ENCODE results near the gene LIN9. TPM values are rescaled to one million over a fixed set of nuclear protein-coding genes. Genes with fewer than 3 reads are reported as not detected.

The LIN9 gene
- total RNA-seq, 1 donor from 2014 or later, result 4.2 TPM

GRCh38 chr1:226293553-226293920 is 15.4 kb downstream of the LIN9 start:
- Mint-ChIP-seq H3K27me3 (ENCODE audit: unreplicated experiment) (no peaks in the 10 kb centered on the region), H3K9me3 (ENCODE audit: unreplicated experiment) (no peaks in the 10 kb centered on the region), H3K27ac (ENCODE audit: unreplicated experiment) (no peak overlapping the region), H3K36me3 (ENCODE audit: unreplicated experiment) (peaks cover 6% of the 10 kb centered on the region), H3K4me3 (ENCODE audit: unreplicated experiment) (no peak overlapping the region), H3K4me1 (ENCODE audit: unreplicated experiment) (no peaks in the 10 kb centered on the region)
- TF ChIP-seq CTCF (IDR thresholded peaks at IDR 0.05), result no peak
- DNase-seq (ENCODE audit: extremely low spot score, unreplicated experiment), result no peak

DNA sequence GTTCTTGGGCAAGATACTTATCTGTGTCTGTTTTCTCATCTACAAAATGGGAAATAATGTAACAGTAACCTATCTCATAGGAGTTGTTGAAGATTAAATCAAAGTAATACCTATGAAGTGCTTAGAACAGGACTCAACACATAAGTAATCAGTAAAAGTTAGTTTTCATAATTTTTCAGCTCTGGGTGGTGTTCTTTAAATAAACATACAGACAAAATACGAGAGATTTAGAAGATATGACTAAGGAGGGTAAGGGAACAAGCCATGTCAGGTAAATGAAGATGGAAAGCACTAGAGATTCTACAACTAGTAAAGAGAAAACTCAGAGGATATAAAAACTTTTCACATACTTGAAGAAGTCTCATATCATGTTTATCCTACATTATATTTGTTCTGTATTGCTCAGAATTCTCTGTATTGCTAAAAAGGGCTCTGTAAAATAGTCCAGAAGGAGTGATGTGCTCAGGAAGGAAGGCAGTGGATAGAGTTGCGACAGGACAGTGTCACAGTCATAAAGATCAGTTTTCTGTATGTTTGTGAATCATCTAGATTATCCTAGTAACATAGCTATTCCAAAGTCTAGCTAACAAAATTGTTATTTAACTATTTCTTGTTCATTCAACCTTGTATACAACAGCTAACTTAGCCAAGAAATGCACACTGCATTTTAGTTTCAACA is 16.0 kb downstream of the LIN9 start:
- DNase-seq (ENCODE audit: extremely low spot score, unreplicated experiment), result no peak
- Mint-ChIP-seq H3K36me3 (ENCODE audit: unreplicated experiment) (peaks cover 6% of the 10 kb centered on the region), H3K27me3 (ENCODE audit: unreplicated experiment) (no peaks in the 10 kb centered on the region), H3K27ac (ENCODE audit: unreplicated experiment) (no peak overlapping the region), H3K4me3 (ENCODE audit: unreplicated experiment) (no peak overlapping the region), H3K9me3 (ENCODE audit: unreplicated experiment) (no peaks in the 10 kb centered on the region), H3K4me1 (ENCODE audit: unreplicated experiment) (no peaks in the 10 kb centered on the region)
- TF ChIP-seq CTCF (IDR thresholded peaks at IDR 0.05), result no peak

- no peak for DNase-seq (ENCODE audit: extremely low spot score, unreplicated experiment)
These were observed 21.4 kb downstream of the LIN9 start for GRCh38 chr1:226287587-226287986.

GRCh38 chr1:226281058-226281457 is 27.9 kb downstream of the LIN9 start:
- Mint-ChIP-seq H3K27me3 (ENCODE audit: unreplicated experiment) (no peaks in the 10 kb centered on the region), H3K36me3 (ENCODE audit: unreplicated experiment) (peaks cover 8% of the 10 kb centered on the region), H3K9me3 (ENCODE audit: unreplicated experiment) (no peaks in the 10 kb centered on the region), H3K4me3 (ENCODE audit: unreplicated experiment) (no peak overlapping the region), H3K4me1 (ENCODE audit: unreplicated experiment) (no peaks in the 10 kb centered on the region), H3K27ac (ENCODE audit: unreplicated experiment) (no peak overlapping the region)
- no peak for DNase-seq (ENCODE audit: extremely low spot score, unreplicated experiment)
- no peak for TF ChIP-seq CTCF (IDR thresholded peaks at IDR 0.05)

More at GRCh38 chr1:226287587-226287986, 21.4 kb downstream of the LIN9 start:
- Mint-ChIP-seq H3K27me3 (ENCODE audit: unreplicated experiment) (no peaks in the 10 kb centered on the region), H3K27ac (ENCODE audit: unreplicated experiment) (no peak overlapping the region), H3K4me3 (ENCODE audit: unreplicated experiment) (no peak overlapping the region), H3K9me3 (ENCODE audit: unreplicated experiment) (no peaks in the 10 kb centered on the region), H3K36me3 (ENCODE audit: unreplicated experiment) (peaks cover 4% of the 10 kb centered on the region), H3K4me1 (ENCODE audit: unreplicated experiment) (no peaks in the 10 kb centered on the region)
- TF ChIP-seq CTCF (IDR thresholded peaks at IDR 0.05), result no peak

DNA sequence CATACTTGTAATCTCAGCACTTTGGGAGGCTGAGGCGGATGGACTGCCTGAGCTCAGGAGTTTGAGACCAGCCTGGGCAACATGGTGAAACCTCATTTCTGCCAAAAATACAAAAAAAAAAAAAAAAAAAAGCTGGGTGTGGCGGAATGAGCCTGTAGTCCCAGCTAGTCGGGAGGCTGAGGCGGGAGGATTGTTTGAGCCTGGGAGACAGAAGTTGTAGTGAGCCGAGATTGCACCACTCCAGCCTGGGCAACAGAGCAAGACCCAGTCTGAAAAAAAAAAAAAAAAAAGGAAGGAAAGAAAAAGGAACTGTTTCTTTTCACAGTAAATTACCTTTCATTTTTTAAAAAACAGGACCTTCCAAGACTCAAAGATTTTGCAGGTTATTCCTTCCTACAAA is 29.5 kb downstream of the LIN9 start:
- Mint-ChIP-seq H3K9me3 (ENCODE audit: unreplicated experiment) (no peaks in the 10 kb centered on the region), H3K4me3 (ENCODE audit: unreplicated experiment) (no peak overlapping the region), H3K27me3 (ENCODE audit: unreplicated experiment) (no peaks in the 10 kb centered on the region), H3K27ac (ENCODE audit: unreplicated experiment) (no peak overlapping the region), H3K4me1 (ENCODE audit: unreplicated experiment) (no peaks in the 10 kb centered on the region), H3K36me3 (ENCODE audit: unreplicated experiment) (peaks cover 5% of the 10 kb centered on the region)
- DNase-seq (ENCODE audit: extremely low spot score, unreplicated experiment), result no peak
- no peak for TF ChIP-seq CTCF (IDR thresholded peaks at IDR 0.05)
